Neural cell (in vitro differentiated cells): Measurements from ENCODE around the gene CD160.

Experiments used
- EZH2 ChIP-seq: fragments of 200-600, 300-800 bp; shearing (Covaris generic), sonication (generic); IDR thresholded peaks from 2 replicates; pipeline ENCODE4 v1.6.1; 2014; ENCODE audit warnings: antibody characterized with exemption, low read length, borderline replicate concordance, mild to moderate bottlenecking; ENCODE audit not compliant: insufficient read depth, poor library complexity, severe bottlenecking
- MXI1 ChIP-seq: fragments of 450-650 bp; conservative IDR thresholded peaks from 2 replicates; pipeline ENCODE4 v1.6.1; 2014; ENCODE audit warnings: antibody characterized with exemption, mild to moderate bottlenecking; ENCODE audit not compliant: poor library complexity, severe bottlenecking
- RAD21 ChIP-seq: fragments of 450-650 bp; conservative IDR thresholded peaks from 2 replicates; pipeline ENCODE4 v1.6.1; 2014; ENCODE audit warnings: antibody characterized with exemption, mild to moderate bottlenecking, moderate library complexity

DNA sequence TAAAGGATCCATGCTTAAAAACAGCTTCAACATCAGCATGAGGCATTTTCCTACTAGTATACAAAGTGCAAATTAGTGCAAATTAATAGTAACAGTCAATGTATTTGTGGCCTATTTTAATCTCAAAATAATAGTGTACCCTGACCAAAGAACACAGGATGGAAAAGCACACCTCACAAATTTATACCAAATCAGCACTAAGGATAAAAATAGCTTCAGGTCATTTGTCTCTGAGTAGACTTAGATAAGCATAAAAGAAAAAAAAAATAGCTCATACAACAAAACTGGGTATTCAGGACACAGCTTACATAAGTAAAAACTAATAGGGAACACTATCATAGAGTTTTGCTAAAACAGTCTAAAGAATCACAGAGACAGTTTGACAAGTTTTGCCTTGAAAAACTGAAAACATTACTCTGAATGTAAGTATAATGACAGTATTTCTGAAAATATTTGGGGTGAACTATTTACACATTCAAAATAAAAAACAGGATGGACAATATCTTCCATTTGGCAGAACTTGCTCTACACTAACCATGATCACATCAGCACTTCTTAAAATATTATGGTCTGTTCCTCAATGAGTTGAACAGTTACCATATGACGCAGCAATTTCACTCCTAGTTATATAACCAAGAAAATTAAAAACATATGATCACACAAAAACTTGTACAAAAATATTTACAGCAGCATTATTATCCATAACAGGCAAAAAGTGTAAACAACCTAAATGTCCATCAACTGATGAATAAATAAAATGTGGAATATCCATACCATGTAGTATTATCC, 58.3 kb downstream of the CD160 start:
- TF ChIP-seq RAD21, result no peak
- no peak for TF ChIP-seq EZH2
- TF ChIP-seq MXI1, result no peak
